HG03460 (cell line): ENCODE results near the gene TARBP2.
"Not testable (repeated sequence)": the region's sequence is repeated elsewhere in the genome, so short reads cannot be mapped to it uniquely, and the experiment has no call there.

Source experiments
- ATAC-seq: cut with Tn5 transposase; IDR thresholded peaks from one replicate; pipeline ENCODE4 v1.9.1; 2021; ENCODE audit not compliant: unreplicated experiment

The TARBP2 gene

GRCh38 chr12:53474077-53474476 is 27.0 kb upstream of the TARBP2 start:
- ATAC-seq = no peak

- no peak for ATAC-seq
Measured at GRCh38 chr12:53474819-53475218, 26.3 kb upstream of the TARBP2 start.

DNA sequence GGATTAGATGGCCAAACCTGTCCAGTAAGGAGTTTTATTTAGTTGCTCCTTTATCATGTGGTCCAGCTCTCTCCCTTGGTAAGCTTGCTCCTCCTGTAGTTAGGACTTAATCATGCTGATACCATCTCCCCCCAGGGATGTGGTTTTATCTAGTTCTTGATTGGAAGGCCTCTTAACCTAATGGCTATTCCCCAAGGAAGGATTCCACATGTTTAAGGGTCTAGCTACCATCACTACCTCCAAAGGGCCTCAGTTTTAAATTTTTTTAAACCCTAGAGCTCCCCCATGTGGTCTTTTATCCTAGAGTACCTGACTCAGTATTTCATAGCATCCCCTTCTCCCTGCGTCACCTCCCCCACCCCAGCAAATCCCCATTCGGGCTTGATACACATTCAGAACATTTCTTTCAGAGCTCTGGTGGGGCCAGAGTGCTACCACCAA is 24.3 kb upstream of the TARBP2 start:
- ATAC-seq = no peak

DNA sequence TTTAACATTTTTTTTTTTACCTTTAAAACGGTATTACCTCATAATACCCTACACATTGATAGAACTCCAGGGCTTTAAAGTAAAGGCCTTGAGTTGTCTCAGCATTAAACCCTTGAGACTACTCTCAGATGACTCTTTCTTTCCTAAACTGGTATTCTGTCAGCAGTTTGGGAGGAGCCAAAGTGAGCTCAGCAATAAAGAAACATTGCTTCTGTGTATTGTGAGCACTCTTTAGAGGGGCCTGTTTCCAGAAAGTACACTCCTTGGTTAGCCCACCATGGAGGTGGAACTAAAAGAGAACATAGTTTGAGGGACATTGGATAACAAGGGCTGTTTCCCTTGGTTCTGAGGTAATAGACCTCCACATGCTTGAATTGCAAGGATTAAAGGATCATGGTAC is 22.2 kb upstream of the TARBP2 start:
- ATAC-seq = no peak

DNA sequence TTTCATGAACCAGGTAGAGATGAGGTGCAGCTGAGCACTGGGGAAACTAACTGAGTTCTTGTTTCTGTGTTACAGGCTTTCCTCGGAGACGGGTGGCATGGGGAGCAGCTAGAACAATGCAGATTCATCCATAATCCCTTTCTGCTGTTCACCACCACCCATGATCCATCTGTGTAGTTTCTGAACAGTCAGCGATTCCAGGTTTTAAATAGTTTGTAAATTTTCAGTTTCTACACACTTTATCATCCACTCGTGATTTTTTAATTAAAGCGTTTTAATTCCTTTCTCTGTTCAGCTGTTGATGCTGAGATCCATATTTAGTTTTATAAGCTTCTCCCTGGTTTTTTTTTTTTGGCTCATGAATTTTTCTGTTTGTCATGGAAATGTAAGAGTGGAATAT is 21.8 kb upstream of the TARBP2 start:
- no peak for ATAC-seq

- ATAC-seq = no peak
Measured at GRCh38 chr12:53480491-53481442, 20.3 kb upstream of the TARBP2 start.

DNA sequence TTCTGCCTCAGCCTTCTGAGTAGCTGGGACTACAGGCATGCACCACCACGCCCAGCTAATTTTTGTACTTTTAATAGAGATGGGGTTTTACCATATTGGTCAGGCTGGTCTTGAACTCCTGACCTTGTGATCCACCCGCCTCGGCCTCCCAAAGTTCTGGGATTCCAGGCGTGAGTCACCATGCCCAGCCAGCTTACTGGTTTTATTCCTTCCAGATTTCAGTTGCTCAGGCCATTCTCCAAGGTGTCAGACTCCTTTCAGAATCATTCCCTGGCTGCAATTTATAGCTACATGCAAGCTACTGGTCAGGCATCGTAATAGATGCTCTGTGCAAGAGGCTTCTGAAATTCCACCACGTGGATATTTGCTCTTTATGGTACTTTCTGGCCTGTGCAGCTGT is 19.6 kb upstream of the TARBP2 start:
- not testable (repeated sequence) for ATAC-seq

DNA sequence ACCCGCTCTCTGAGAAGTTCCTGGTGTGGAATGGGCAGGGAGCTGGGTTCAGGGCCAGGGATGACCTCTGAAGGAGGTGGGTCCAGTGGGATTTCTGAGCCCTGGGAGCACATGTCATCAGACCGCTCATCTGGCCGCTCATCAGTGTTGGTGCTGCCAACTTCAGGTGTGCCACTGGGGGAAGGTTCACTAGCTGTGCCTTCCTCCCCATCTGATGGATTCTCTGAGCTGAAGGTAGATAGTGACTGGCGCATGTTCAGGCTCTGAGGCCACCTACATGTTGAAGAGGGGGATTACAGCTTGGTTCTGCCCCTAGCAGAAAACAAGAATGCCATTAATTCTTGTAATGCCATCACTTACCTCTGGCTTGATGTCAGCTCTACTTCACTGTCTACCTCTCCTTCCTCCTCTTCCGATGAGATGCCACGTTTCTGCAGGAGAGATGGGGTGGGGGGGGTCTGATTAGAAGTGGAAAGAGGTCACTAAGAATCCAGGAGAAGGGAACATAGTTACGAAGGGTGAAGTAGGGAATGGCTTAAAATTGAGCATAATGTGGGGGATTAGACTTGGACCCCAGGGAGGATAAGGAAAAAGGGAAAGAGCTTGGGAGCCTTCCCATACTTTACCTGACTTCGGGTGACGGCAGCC is 19.0 kb upstream of the TARBP2 start:
- ATAC-seq = no peak

DNA sequence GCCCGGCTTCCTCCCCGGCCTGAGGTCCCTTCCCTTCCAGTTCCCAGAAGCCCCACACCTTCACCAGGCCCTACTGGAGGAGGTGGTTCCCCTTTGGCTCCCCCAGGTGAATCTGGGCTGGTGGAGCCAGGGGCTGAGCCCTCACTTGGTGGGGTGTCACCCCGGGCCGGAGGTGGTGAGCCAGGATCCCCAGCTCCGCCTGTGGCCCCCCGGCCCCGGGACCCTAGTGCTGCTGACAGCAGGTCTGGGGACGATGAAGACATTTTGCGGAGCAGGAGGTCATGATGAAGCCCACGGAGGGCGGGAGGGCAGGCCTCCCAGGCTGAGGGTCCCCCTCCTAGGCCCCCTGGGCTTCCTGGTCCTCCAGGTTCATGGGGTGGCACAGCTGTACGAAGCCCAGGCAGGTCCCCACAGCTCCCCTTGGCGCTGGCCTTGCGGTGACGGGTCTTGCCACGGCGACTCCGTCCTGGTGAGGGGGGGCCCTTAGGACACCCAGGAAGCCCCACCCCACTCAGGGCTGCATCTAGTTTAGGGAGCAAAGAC is 18.4 kb upstream of the TARBP2 start:
- no peak for ATAC-seq

DNA sequence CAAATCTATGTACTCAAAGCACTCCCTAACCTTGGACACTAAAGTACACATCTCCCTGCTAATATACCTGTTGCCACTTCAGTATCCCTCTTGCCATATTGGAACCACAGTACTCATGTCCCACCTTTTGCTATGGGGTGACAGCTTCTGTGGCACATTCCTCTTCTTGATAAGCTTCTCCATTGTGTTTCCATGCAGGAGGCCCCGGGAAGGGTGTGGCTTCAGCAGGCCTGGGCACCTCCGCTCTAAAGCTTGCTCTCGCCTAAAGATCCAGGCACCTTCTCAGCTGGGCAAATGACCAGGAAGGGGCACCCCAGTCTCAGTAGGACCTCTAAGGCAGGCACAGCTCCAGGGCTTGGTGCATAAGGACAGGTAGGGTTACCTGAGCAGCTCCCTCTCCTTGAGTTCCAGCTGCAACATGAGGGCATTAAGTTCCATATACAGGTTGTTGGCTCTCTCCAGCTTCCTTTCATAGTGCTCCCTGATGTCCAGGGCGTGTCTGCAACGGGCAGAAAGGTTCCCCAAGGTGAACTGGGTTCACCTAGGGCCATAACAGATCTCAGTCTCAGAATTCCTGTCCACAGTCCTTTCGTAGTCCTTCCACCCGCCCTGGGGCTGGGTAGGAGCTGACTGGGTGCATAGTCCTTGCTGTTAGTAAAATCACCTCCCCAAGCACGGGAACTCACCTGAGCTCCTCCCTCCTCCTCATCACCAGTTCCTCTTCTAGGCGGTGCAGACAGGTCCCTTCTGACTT is 17.7 kb upstream of the TARBP2 start:
- no peak for ATAC-seq

DNA sequence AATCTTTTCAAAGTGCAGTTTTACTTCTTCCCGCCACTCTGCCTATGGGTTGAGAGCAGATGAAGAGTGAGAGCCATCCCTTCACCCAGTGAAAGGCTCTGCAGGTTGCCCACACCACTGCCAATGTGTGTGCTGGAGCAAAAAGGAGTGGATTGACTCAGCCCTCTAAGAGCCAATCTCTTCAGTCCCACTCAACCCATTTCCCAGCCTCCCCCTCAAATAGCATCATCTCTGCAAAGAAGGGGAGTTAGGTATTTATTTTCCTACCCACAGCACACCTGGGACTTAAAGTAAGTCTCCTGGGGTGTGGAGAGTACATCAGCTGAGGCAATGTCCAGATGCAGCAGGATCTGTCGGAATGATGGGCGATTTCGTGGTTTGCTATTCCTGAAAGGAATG is 17.1 kb upstream of the TARBP2 start:
- no peak for ATAC-seq

DNA sequence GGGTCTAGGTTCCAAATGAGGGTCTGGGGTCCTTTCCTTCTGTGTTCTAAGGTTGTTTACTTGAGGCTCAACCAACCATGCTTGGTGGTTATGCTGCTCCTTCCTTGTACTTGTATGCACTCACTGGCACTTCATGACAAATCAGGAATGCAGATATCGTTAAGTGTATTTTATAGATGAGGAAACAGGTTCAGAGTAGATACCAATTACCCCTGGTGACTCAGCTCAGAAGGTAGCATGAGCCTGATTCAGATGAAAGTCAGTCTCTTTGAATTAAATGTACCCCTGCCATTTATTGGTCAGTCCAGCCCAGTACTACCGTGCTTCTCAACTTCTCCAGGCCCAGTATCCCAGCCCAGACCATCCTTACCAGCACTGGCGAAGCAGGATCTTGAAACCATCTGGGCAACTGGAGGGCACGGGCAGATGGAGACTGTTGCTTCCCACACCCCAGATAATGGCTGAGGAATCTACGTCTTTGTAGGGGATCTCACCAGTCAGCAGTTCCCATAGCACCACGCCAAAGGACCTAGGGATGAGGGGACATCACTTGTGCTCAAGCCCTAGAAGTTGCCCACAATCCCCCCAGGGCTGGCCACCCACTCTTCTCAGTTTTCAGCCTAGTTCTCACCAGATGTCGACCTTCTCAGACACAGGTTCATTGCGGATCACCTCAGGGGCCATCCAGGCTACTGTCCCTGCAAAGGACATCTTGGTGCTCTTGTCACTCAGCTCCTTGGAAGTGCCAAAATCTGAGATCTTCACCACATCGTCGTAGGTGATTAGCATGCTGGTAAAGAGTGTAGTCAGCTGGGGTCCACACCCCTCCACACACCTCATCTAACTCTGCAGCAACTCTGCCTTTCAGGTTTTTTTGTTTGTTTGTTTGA is 16.2 kb upstream of the TARBP2 start:
- no peak for ATAC-seq

GRCh38 chr12:53485955-53486735 is 14.9 kb upstream of the TARBP2 start:
- ATAC-seq = no peak

GRCh38 chr12:53486736-53487487 is 14.2 kb upstream of the TARBP2 start:
- no peak for ATAC-seq

- no peak for ATAC-seq
Measured at GRCh38 chr12:53489242-53489864, 11.7 kb upstream of the TARBP2 start.

- no peak for ATAC-seq
Measured at GRCh38 chr12:53492188-53492587, 8.9 kb upstream of the TARBP2 start.

GRCh38 chr12:53492830-53493609 is 8.1 kb upstream of the TARBP2 start:
- peak; percentile 95 for ATAC-seq
